ACHN (cell line): ENCODE results near the gene DSE.

Source experiments
- DNase-seq: peaks from one replicate; pipeline ENCODE4 v3.0.0-alpha.2; 2015
- in situ Hi-C: cut with HindIII; loops from 2 replicates; pipeline ENCODE4 v1.10.0; 2017; ENCODE audit warnings: low sequenced_read_pairs, low pct_ligation_motif_present, low pct_unique_long_range_greater_than_20kb

The DSE gene

GRCh38 chr6:116452531-116452930 lies 81.8 kb downstream of the DSE start:
- in situ Hi-C loops, result no loop called here
- no peak for DNase-seq

GRCh38 chr6:116456106-116456505 lies 85.4 kb downstream of the DSE start:
- no peak for DNase-seq
- in situ Hi-C loops, result no loop called here

GRCh38 chr6:116456927-116457326 lies 86.2 kb downstream of the DSE start:
- in situ Hi-C loops, result no loop called here

GRCh38 chr6:116458264-116458663 lies 87.5 kb downstream of the DSE start:
- in situ Hi-C loops, result no loop called here
- DNase-seq, result no peak

More at GRCh38 chr6:116456927-116457326, 86.2 kb downstream of the DSE start:
- no peak for DNase-seq

GRCh38 chr6:116459927-116460326 lies 89.2 kb downstream of the DSE start:
- no peak for DNase-seq
- in situ Hi-C loops, result no loop called here

GRCh38 chr6:116461331-116461931 lies 90.7 kb downstream of the DSE start, which contains the start of gene CALHM6:
Gene CALHM6 (plus strand): TSS chr6:116461375. CDS start chr6:116461930, 555 bp downstream.
- no peak for DNase-seq
- in situ Hi-C loops, result no loop called here

GRCh38 chr6:116461932-116462885 lies 91.5 kb downstream of the DSE start:
- DNase-seq, result no peak
- in situ Hi-C loops, result no loop called here

- in situ Hi-C loops, result no loop called here
- no peak for DNase-seq
These were observed 92.6 kb downstream of the DSE start for GRCh38 chr6:116463301-116463700.

GRCh38 chr6:116465246-116465645 lies 94.5 kb downstream of the DSE start:
- no peak for DNase-seq
- in situ Hi-C loops, result no loop called here

GRCh38 chr6:116467096-116467495 lies 96.3 kb downstream of the DSE start:
- no peak for DNase-seq
- in situ Hi-C loops, result no loop called here

- in situ Hi-C loops, result no loop called here
These were observed 96.8 kb downstream of the DSE start for GRCh38 chr6:116467514-116467913.

GRCh38 chr6:116468293-116468692 lies 97.5 kb downstream of the DSE start:
- in situ Hi-C loops, result no loop called here
- no peak for DNase-seq

More at GRCh38 chr6:116467514-116467913, 96.8 kb downstream of the DSE start:
- DNase-seq, result no peak

- no peak for DNase-seq
- in situ Hi-C loops, result no loop called here
These were observed 100.8 kb downstream of the DSE start for GRCh38 chr6:116471531-116471930.

- no peak for DNase-seq
- in situ Hi-C loops, result no loop called here
These were observed 102.0 kb downstream of the DSE start for GRCh38 chr6:116472706-116473105.

- DNase-seq, result no peak
- in situ Hi-C loops, result no loop called here
These were observed 104.4 kb downstream of the DSE start for GRCh38 chr6:116475141-116475540.

GRCh38 chr6:116476002-116476678 lies 105.4 kb downstream of the DSE start:
- in situ Hi-C loops, result no loop called here
- no peak for DNase-seq

- DNase-seq, result no peak
- in situ Hi-C loops, result no loop called here
These were observed 112.0 kb downstream of the DSE start for GRCh38 chr6:116482780-116483179.

GRCh38 chr6:116483616-116484015 lies 112.9 kb downstream of the DSE start:
- in situ Hi-C loops, result no loop called here
- DNase-seq, result no peak

- in situ Hi-C loops, result no loop called here
- DNase-seq, result no peak
These were observed 114.9 kb downstream of the DSE start for GRCh38 chr6:116485559-116486184.
